HG03439 (cell line): Measurements from ENCODE around the gene LGI1.

Source experiments
- ATAC-seq: cut with Tn5 transposase; IDR thresholded peaks from one replicate; pipeline ENCODE4 v1.9.1; 2021; ENCODE audit warnings: mild to moderate bottlenecking, moderate library complexity; ENCODE audit not compliant: unreplicated experiment

The LGI1 gene

DNA sequence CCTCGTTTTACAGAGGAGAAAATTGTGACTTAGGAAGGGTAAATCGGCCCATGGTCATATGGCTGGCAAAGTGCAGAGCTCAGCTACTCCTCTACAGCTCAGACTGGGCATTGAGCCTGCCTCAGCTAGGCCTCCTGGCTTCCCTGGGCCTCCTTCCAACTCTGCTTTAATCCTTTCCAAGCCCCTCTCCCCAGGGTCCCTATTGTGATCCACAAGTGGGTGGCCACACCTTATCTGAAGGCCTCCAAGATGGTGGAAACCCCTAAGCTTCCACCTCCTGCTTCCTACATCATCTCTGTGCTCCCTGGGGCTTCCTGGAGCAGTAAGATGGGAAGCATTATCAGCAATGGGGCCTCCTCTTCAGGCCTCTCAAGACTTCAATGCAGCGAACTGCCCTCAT, 3.0 kb upstream of the LGI1 start:
- no peak for ATAC-seq

DNA sequence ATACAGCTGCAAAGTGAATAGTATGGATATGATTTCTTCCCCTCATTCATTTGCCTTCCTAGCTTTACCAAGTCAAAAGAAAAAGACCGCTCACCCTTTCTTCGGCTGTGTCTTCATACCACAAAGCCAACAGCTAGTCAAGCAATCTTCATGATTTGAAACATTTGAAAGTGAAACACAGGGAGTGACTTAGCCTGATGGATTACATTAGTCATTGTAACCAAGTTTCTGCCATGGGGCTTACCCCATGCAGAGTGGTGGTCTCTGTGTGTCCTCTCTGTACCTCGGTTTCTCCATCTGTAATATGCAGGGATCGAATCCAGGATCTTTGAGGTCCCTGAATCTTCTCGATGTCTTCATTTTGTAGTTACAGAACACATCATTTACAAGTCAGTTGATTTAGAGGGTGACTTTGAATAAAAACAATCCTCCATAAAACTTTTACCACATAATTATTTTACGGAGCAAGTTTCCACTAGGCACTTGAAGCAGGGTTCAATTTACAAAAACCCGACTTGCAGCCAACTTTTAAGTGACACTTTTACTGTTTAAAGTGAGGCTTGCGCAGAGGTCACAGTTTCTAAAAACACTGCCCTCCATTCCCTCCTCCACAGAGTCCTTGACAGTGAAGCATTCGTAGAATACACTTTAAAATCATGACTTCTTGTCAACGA, 2.2 kb upstream of the LGI1 start:
- ATAC-seq: no peak

DNA sequence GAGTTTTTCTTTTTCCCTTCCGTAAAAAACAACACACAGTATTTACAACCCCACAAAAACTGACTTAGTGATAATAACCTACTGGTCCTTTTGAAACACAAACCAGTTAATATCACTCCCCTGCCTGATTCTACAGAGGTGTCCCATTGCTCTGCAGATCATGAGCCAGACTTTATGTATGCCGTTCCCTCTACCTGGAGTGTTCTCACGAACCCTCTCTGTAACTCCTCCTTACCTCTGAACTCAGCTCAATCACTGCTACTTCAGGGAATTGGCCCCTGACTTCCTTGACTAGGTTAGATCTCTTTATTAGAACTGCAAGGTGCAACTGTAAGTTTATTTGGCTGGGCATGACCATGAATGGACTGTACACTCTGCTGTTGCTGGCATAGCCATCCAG, 1.6 kb upstream of the LGI1 start:
- no peak for ATAC-seq

DNA sequence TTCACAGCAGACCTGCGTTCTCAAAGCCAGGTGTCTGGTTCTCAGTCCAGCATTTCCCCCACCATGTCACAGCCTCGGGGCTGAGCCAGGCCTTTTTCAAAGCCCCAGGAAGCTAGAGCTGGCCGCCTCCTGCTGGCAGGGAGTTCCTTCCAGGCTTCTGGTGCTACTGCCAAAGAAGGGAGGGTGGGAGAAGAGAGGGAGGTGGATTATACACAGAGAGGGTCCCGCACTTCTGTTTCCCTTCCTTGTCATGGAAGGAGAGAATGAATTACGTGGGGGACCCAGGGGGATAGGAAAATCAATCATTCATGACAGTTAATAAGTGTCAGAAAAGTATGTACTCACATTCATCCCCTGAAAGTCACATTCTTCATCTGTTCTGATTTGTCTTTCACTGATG, 600 bp upstream of the LGI1 start:
- no peak for ATAC-seq

DNA sequence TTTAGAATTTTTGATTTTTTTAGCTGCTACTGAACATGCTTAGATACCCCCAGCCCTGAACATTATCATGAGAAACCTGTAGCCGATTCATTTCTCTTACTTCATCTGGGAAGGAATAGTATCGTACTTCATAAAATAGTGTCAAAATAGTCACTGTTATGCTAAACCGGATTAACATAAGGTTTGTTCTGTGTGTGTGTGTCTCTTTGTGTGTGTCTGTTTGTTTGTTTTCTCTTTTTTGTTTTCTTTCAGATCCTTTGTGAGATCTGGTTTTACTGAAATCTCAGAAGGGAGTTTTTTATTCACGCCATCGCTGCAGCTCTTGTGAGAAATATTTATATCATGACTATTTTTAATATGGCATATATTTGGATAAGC, 761 bp downstream of the LGI1 start:
- no peak for ATAC-seq

DNA sequence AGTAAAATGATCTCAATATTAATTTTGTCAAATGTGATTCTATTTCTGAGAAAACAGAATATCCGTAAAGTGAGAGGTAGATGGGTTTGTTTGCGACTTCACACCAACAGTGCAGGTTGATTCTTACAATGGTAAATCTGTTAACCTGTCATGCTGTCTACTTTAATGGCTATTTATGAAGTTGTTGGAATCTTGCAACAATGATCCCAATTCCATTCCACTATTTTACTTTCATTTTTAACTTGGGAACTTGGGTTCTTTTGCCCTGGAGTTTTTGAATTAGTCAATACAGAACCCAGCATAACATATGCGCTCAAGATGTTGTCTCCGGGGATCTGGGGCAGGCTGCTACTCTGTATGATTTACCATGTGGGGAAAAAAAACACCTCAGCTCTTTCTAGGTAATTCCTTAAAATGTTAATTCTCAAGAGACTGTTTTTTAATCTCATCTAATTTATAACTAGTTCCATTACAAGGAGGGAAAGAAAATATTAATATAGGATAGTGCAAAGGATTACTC, 1.2 kb downstream of the LGI1 start:
- no peak for ATAC-seq

DNA sequence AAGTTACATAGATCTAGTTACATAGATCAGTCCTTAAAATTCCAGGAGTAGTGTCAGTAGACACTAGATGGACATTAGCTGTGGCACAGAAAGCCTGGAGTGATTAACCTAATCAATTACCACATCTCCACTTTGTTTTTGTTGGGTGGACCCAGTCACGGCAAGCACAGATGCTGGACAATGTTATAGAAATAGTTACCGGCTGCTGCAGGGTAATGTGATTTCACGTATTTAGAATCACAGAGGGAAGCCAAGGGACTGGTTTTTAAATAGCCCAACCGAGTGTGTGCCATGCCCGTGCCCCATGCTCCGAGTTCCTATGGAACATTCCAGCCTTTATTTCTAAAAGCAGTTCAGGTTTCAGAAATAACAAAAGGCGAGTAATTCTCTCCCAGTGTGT, 2.8 kb downstream of the LGI1 start:
- ATAC-seq: no peak

DNA sequence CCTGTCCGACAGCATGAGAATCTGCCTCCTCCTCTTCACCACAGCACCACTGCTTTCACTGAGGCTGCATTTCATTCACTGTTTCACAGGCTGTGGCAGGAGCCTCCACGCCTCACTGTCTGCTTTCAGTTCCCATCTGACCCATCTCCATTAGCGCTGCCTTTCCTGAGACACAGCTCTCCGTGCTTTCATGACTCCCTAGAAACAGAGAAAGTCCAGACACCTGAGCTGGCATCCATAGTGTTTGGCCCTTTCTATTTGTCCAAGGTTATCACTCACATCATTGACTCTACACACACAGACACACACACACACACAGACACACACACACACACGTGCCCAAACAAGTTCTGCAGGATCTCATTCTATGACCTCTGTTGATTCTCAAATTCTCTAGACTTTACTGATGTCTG, 5.2 kb downstream of the LGI1 start:
- ATAC-seq: no peak

DNA sequence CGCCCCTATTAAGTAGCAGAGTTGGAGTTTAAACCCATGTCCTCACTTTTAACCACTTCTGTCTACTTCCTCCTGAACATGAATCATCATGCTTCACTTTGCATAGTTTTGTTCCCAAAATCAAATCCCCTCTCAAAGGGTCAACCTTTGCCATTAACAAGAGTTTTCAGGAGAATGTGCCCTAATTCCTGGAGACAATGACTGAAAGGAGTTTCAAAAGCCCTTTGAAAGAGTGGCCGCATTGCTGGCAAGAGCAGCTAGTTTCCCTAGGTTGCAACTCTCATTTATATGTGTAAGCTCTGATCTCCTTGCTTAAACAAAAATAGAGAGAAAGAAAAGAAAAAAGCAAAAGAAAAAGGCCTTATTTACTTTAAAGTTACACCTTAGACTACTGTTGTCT, 9.2 kb downstream of the LGI1 start:
- no peak for ATAC-seq

DNA sequence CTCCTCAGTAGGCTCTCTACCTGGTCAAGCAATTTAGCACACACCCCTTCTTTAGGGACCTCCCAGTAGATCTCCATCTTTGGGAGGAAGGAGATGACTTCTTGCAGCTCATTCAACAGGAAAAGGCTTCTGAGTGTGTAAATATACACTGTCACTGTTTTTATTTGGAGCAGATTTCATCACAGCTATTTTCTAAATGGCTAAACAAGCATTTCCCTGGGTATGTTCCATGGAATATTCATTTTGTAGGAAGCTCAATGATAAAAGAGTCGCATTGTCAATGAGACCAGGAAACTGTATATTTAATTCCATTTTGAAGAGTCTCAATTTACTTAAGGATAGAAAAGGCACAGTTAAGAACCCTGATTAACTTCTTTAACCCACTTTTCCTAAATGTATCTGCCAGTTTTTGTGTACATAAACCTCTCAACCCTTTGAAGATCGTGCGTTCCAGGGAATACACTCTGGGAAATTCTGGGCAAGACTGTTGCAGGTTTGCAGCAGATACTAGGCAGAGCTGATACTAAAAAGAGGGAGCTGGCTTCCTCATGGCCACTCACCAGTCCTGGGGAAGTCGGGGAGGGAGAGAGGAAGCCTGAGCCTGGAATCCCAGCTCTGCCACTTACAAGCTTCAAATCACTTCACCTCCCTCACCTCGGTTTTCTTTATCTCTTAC, 10.1 kb downstream of the LGI1 start:
- no peak for ATAC-seq

DNA sequence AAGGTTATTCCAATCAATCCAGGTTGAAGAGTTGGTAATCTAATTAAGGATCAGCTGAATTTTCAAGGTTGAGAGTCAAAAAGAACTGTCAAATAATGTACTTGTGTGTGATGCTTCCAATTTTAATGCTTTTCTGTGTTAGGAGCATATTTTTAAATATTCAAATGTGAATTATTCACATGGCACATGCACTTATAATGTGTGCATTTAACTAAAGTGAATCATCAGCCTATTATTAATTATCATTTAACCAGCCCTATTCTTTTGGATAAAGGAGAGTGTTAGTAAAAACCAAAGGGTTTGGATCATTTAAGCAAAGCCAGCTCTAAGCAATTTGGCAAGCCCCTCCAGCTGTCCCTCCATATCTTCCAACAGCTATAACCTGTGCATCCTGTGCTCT, 11.2 kb downstream of the LGI1 start:
- no peak for ATAC-seq

DNA sequence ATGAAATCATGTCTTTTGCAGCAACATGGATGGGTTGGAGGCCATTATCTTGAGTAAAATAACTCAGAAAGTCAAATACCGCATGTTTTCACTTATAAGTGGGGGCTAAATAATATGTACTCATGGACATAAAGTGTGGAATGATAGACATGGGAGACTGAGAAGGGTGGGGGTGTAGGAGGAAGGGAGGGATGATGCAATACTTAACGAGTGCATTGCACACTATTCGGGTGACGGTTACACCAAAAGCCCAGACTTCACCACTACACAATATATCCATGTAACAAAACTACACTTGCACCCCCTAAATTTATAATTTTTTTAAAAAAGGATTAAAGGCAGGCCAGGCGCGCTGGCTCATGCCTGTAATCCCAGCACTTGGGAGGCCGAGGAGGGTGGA, 13.6 kb downstream of the LGI1 start:
- ATAC-seq: no peak

DNA sequence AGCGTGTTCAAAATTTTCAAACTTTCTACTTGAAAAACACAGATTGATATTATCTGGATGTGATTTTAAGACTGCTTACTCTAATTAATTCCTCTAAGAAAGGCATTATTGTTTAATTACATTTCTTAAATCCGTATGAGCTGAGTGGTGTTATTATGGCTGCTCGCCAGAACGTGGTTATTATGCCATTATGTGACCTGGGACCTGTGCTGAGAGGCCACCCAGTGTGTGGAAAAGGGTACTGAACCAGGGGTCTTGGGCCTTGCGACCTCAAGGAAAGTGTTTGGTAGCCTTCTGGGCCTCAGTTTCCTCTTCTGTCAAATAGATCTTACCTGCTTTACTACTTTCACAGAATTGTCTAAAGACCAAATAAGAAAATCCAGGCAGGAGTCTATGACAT, 15.4 kb downstream of the LGI1 start:
- ATAC-seq: no peak

DNA sequence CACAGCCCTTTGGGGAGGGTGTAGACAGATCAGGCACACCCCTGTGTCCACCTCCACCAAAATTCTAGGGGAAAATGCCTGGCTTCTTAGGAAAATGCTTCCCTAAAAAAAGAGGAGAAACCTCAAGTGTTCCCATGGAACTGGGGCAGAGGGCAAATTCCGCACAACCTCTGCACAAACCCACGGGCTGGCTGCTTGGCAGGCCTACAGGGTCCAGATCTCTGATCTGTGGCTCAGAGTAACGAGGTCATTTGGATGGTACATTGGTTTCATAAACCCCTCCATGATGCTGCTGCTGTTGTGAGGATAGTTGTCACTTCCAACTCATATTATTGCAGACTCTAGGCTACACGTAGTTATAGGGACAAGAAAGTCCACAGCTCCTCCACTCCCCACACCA, 16.0 kb downstream of the LGI1 start:
- no peak for ATAC-seq

DNA sequence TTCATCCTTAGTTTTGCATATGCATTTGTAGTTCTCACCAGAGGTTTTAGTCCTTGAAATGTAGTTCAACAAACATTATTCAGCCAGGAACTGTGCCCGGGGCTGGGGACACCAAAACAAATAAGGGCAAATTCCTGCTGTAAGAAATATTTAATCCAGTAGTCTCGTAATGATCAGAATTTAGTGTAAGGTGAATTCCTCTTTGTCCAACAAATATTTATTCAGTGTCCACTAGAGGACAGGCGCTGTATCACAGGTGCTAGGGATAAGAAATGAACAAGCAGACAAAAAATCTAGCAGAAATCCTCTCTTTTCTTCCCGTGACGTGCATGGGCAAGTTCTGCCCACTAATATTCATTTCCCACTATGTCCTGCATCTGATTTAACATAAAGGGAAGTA, 17.6 kb downstream of the LGI1 start:
- ATAC-seq: no peak

DNA sequence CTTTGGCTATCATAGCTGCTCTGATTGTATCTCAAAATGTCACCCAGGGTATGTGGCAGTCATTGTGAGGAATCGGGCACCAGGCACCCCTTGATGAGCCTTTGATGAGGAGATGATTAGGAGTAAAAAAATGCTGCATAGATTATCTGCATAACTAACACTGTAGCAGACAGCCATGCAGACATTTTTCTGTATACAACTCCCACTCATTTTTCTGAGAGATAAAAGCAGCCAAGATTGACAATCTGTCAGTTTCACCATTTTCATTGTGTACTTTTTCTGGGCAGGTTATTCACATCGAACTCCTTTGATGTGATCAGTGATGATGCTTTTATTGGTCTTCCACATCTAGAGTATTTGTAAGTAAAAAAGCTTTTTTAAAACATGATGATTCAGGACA, 19.4 kb downstream of the LGI1 start:
- ATAC-seq: no peak

DNA sequence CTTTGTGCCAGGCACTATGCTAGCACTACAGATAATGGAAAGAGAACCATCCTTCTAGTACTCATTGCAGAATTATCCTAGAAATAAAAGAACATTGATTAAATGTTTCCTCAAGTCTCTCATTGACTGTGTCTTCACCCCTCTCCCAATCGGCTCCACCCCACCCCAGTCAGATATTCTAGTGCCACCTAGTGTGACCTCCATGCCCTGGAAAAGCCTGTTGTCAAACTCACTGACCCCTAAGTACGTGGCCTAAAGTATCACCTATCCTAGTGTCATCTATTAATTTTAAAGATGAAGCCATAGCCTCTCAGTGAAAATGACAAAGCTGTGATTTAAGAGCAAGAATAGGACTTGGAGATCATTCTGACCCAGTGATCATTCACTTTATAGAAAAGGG, 26.3 kb downstream of the LGI1 start:
- no peak for ATAC-seq

DNA sequence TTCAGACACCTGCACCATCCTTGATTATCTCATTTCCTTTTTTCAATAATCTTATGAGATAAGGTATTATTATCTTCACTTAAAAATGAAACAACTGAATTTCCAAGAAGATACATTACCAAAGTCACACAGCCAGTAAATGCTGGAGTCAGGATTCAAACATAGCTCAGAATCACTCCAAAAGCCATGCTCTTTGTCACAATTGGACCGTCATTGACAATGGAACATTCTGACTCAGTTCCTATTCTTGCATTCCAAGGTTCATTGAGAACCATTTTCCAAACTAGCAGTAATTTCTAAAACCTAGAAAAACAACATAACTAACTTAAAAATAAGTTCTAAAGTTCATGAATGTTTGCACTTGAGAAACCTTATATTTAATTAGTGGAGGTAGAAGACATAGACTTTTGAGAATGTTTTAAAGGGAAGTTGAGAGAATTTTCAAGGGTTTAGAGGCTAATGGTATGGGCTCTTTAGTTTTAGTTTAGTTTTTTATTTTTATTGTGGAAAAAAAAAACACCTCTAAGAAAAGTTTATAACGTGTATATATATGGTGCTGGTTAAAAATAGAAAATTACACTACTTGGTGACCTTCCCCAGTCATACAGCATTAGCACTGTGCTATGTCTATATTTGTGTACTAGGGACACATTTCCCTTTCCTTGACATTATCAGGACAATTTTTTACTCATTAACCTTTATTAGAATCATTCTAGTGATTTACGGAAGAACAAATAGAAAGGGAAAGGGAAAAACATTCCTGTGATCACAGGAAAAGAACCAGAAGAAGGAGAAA, 30.9 kb downstream of the LGI1 start:
- no peak for ATAC-seq

DNA sequence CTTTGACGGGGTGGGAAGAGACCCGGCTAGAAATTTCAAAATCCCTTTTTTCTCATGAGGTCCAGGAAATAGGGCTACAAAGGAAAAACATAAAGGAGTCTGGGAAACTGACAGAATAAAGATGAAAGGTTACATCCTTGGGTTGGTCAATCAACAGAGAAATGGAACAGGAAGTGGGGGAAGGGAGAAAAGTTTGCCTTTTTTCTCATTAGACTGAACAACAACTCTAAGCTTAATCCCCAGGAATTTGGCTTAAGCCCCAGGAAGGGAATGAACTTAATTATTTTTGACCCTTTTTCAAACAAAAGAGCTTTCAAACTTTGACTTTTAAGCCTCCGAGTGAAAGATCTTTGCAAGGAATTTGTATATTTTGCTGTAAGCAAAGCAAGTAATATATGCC, 32.7 kb downstream of the LGI1 start:
- no peak for ATAC-seq

DNA sequence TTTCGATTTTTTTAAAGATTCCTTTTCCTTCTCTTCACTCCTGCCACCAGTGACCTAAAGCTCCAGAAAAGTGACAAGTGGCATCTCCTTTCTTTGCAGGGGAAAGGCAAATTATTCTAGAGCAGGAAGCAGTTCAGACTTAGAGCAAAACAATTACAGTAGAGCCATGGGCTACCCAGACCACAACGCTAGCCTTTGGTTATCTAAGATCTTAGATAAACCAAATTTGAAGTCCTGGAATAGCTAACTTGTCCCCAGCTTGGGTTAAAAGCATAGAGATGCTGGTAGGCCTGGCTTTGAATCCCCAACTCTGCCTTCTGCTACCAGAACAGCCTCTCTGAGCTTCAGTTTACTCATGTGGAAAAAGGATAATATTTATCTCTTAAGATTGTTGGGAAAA, 38.4 kb downstream of the LGI1 start:
- ATAC-seq: no peak

DNA sequence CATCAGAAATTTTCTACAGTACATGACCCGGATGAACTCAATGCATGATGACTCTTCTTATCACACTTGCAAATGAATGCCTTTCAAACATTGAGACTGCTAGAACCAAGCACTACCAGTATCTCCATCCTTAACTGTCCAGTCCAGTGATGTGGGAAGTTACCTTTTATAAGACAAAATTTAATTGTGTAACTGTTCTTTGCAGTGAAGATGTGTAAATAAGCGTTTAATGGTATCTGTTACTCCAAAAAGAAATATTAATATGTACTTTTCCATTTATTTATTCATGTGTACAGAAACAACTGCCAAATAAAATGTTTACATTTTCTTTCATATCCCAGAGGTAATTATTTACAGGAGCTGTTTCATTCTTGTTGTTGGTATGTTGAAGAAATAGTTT, 40.1 kb downstream of the LGI1 start:
- no peak for ATAC-seq

DNA sequence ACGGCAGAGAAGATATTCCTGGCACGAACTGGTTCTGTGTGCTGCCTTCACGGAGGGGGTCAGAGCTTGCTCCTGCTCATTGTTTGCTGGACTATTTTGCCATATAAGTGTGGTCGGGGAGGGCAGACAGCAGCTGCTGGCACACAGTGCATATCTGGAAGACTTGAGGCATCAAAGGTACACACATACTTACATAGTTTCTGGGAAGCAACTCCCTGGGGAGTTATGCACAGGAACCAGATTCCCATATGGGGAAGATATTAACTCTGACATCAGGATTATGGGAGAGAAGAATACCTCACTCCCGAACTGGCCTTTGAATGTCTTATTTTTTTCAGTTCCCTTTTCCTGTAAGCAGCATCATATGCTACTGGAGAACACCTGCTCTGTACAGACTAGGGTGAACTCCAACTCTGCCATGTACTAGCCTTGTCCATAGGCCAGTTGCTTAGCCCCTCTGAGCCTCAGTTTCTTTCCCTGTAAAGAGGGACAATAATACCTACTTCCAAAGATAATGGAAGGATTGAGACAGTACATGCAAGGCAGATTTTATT, 41.5 kb downstream of the LGI1 start:
- no peak for ATAC-seq
